HG03064 (cell line): ENCODE results near the gene KCTD16.

ENCODE experiments used
- ATAC-seq: cut with Tn5 transposase; IDR thresholded peaks from one replicate; pipeline ENCODE4 v1.9.1; 2021; ENCODE audit warnings: low read depth; ENCODE audit not compliant: unreplicated experiment

The KCTD16 gene

DNA sequence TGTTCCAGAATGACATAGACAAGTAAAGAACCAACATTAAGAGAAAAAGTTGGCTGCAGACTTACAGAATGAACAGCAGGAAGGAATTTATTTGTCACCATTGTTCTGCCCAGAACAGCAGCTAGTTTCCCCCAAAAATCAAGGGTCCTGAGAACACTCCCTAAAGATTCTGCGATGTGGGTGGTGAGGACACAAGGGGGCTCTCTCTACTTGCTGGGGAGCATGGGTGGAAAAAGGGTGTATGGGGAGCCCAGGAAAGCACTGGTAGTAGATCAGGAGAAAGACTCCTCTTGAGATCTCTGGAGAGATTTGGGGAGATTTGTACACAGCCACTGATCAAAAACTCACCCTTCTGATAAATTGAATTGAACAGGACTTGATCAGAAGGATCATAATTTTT, 316.5 kb downstream of the KCTD16 start:
- ATAC-seq: no peak

DNA sequence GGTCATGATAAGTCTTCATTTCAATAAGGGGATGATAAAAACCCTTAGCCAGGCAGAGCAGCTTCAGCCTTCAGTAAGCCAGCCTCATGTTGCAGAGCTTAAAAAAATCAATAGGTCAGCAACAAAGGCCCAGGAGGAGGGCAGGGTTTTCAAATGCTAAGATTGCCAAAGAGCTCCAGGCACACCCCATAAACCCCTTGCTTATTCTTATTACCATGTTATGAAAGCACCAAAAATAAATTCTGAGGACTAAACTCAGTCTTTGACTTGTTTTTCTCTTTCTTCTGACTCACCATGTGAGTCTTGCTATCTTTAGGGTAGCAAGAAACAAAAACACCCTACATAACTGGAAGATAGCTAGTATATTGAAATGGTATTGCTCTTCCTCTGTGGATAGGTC, 317.1 kb downstream of the KCTD16 start:
- ATAC-seq: no peak

DNA sequence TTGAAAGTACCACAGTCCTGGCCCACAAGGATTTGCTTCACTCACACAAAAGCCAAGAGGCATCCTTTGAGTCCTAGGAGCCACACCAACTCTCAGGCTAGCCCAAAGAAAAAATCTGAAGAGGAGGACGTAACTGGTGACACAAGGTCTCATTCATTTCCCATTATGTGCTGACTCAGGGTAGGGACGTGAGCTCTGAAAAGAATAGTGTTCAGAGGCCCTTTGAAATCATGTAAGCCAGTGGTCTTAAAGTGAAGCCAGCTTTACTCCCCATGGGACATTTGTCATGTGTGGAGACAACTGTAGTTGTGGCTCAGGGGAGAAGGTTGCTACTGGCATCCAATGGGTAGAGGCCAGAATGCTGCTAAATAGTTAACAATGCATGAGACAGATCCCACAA, 332.4 kb downstream of the KCTD16 start:
- no peak for ATAC-seq

DNA sequence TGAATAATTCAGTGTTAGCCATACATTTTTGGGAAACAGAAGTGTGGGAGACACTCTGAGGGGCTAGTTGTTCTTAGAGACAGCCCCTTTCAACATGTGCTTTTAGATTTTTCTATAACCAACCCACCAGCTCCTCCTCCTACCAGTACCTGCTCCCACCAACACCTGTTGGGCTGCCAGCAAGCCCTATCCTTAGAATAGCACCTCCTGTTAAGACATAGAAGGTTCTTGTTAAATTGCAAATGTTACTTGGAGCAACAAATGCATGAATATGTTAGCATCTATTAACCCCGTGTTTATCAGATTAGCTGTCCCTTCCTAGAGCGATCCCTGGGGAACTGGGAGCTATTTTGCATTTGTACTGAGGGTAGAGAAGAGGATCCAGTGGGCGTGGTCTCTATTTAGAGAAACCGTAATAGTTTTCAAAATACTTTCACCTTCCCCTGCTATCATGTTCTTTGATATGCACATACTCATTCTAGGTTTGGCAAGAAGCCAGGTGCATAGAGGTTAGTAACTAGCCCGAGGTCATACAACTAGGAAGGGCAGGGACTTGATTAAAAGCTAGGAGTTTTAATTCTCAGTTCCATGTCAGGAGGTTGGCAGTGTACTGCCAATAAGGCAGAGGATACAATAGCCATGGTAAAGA, 334.4 kb downstream of the KCTD16 start:
- no peak for ATAC-seq

DNA sequence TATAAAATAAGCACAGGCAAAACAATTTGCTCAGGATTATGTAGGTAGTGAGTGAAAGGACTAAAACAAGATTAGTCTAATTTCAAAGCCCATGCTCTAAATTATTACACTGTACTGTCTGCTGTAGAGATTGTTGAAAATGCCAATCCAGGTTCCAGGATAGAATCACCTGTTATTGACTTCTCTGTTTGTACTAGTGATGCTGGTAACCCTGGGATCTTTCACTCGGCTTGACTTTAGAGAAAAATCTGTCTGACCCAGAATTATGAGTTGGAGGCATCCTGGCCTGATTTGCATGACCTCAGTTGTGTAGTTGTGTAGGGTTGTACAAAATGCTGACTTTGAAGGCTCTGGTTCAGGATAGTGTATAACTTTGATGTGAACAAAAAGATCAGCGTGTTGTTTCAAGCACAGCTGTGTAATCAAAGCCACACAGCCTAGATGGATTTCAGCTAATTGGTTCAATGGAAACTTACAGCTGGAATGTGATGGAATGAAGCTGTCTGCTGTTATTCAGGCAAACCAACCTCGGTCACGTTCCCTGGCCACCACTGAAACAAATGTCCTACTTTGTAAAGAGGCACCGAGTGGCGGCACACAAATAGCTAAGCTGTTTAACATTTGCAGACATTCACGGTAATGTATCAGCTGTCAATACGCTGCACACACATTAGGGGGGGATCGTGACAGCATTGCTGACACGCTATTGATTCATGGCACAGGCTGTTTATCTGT, 340.3 kb downstream of the KCTD16 start:
- no peak for ATAC-seq

DNA sequence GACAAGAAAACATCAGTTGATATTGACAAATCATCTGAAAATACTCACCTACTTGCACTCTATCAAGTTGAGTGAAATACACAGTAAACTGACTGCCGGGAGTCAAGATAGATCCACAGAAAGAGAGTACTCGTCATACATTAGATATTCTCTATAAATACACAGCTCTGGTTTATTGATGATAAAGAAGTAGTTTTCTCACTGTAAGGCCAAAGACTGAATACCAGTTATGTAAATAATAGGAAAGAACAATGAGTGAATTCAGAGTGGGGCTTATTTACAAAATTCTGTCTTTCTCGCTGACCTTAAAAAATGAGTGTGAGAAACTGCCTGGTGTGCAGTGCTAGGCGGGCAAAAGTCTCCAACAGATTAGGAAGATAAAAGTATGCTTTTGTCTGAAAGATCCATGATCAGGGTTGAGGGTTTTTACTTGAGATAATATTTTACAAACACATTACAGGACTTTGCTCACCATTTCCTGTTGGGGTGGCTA, 341.0 kb downstream of the KCTD16 start:
- no peak for ATAC-seq

DNA sequence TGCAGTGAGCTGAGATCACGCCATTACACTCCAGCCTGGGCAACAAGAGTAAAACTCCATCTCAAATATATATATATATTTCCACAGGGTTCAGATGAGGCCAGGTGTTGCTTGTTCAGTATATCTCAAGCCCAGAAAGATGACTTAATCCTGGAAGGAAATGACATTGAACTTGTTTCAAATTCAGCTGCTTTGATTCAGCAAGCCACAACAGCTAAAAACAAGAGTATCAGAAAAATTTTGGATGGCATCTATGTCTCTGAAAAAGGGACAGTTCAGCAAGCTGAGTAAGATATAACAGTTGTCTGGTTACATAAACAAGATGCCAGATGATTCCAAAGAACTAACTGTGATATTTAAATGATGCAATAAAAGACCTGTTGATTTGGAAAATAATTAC, 352.0 kb downstream of the KCTD16 start:
- no peak for ATAC-seq

DNA sequence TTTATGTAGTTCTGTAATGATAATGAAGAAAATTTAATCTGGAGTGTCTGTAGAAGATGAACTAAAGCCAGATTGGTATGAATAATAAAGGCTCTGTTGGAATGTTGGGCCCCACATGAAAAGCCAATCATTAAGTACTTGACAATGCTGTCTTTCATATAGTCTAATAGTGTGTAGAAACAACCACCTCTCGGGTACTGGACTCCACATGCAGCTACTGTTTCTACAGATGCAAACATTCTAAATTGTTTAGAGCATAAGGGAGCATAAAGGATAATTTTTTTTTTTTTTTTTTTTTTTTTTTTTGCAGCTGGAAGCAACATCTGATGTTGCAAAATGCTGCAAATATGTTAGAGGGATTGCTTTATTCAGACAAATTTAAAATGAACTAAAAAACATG, 354.3 kb downstream of the KCTD16 start:
- ATAC-seq: no peak

DNA sequence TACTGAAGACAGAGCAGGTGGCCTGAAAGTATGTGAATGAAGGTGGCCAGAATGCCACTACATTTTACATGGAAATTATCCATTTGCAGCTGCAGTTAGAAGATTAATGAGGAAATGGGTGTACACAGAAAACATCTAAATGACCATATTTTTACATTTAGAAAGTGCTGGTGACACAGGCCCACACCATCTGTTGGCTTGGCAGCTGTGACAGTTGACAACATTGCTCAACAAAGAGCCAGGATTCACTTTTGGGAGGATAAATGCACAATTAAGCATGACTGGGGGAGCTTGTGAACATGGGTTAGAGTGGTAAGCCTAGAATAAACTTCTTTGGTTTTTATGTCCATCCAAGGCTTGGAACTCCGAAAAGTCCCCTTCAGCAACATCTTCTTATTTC, 360.5 kb downstream of the KCTD16 start:
- ATAC-seq: no peak
